Globus pallidus (tissue), 1 donor: ENCODE measurements around the gene IZUMO4.

Experiments
- DNase-seq: peaks from one replicate; pipeline ENCODE4 v3.0.0-alpha.2; 2015; ENCODE audit warnings: low spot score

Gene IZUMO4

GRCh38 chr19:2148482-2149135, 51.9 kb downstream of the IZUMO4 start:
- DNase-seq = no peak
